Panc1 (cell line): ENCODE data around the gene L2HGDH.

Experiments
- POLR2AphosphoS5 ChIP-seq: IDR thresholded peaks from 2 replicates; pipeline ENCODE4 v1.6.1; 2012; ENCODE audit warnings: mild to moderate bottlenecking, low read depth, low read length, moderate library complexity
- TF ChIP-seq, protein P1 (sequence below): fragments of 450-650 bp; IDR thresholded peaks from 2 replicates; pipeline ENCODE4 v1.5.1; 2017; ENCODE audit warnings: mild to moderate bottlenecking

DNA sequence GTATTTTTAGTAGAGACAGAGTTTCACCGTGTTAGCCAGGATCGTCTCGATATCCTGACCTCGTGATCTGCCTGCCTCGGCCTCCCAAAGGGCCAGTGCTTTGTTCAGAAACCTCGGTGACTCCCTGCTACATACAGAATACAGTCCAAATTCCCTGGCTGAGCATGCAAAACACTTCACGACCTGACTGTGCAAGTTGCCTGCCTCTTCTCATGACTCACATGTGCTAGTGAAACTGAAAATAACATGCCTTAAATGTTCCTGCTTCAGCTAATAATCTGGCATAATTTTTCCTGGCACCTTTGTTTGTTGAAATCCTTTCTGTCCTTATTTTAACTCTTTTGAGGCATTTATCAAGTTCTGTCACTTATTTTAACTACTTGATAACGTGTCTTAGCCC lies 8.3 kb upstream of the L2HGDH start:
- TF ChIP-seq, protein P1, sequence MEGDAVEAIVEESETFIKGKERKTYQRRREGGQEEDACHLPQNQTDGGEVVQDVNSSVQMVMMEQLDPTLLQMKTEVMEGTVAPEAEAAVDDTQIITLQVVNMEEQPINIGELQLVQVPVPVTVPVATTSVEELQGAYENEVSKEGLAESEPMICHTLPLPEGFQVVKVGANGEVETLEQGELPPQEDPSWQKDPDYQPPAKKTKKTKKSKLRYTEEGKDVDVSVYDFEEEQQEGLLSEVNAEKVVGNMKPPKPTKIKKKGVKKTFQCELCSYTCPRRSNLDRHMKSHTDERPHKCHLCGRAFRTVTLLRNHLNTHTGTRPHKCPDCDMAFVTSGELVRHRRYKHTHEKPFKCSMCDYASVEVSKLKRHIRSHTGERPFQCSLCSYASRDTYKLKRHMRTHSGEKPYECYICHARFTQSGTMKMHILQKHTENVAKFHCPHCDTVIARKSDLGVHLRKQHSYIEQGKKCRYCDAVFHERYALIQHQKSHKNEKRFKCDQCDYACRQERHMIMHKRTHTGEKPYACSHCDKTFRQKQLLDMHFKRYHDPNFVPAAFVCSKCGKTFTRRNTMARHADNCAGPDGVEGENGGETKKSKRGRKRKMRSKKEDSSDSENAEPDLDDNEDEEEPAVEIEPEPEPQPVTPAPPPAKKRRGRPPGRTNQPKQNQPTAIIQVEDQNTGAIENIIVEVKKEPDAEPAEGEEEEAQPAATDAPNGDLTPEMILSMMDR: no peak
- TF ChIP-seq POLR2AphosphoS5: no peak
